ENCODE measurements around the gene DDA1.

The DDA1 gene

GRCh38 chr19:17335575-17335974, 26.2 kb downstream of the DDA1 start:
- no peaks in the 10 kb centered on the region for H3K36me3 ChIP-seq (replicated peaks; ENCODE audit: insufficient read depth, low read length)
- peaks cover 18% of the 10 kb centered on the region for H3F3A ChIP-seq (ENCODE audit: insufficient read depth, low read length)
- TF ChIP-seq, protein P1, sequence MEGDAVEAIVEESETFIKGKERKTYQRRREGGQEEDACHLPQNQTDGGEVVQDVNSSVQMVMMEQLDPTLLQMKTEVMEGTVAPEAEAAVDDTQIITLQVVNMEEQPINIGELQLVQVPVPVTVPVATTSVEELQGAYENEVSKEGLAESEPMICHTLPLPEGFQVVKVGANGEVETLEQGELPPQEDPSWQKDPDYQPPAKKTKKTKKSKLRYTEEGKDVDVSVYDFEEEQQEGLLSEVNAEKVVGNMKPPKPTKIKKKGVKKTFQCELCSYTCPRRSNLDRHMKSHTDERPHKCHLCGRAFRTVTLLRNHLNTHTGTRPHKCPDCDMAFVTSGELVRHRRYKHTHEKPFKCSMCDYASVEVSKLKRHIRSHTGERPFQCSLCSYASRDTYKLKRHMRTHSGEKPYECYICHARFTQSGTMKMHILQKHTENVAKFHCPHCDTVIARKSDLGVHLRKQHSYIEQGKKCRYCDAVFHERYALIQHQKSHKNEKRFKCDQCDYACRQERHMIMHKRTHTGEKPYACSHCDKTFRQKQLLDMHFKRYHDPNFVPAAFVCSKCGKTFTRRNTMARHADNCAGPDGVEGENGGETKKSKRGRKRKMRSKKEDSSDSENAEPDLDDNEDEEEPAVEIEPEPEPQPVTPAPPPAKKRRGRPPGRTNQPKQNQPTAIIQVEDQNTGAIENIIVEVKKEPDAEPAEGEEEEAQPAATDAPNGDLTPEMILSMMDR (IDR thresholded peaks at IDR 0.05; ENCODE audit: low read length), result no peak
- TF ChIP-seq EZH2phosphoT487 (IDR thresholded peaks at IDR 0.05; ENCODE audit: low read length) (no peak), EZH2 (optimal IDR thresholded peaks at IDR 0.05; ENCODE audit: low read depth, low read length) (no peak)
- no peaks in the 10 kb centered on the region for H3K9me2 ChIP-seq (replicated peaks; ENCODE audit: insufficient read depth, low read length)
- no peak overlapping the region for H3K27ac ChIP-seq (ENCODE audit: low read length)
- no peak for DNase-seq
- peaks cover 8% of the 10 kb centered on the region for H3K27me3 ChIP-seq (replicated peaks; ENCODE audit: insufficient read depth, low read length)
- H3K79me2 ChIP-seq (ENCODE audit: low read length), result peaks cover 12% of the 10 kb centered on the region
- peaks cover 10% of the 10 kb centered on the region for H3K4me1 ChIP-seq (ENCODE audit: low read length)
- H3K4me3 ChIP-seq (ENCODE audit: low read length), result no peak overlapping the region
- no peak overlapping the region for H2AFZ ChIP-seq (ENCODE audit: low read length)
- H3K4me2 ChIP-seq (ENCODE audit: low read depth, low read length), result no peak overlapping the region; the same call in 1 of the 2 replicates
- H3K9ac ChIP-seq (ENCODE audit: low read length), result no peak overlapping the region
- H3K9me3 ChIP-seq (replicated peaks; ENCODE audit: insufficient read depth, low read length), result no peaks in the 10 kb centered on the region
- no peaks in the 10 kb centered on the region for H4K20me1 ChIP-seq (ENCODE audit: insufficient read depth, low read length)

DNA sequence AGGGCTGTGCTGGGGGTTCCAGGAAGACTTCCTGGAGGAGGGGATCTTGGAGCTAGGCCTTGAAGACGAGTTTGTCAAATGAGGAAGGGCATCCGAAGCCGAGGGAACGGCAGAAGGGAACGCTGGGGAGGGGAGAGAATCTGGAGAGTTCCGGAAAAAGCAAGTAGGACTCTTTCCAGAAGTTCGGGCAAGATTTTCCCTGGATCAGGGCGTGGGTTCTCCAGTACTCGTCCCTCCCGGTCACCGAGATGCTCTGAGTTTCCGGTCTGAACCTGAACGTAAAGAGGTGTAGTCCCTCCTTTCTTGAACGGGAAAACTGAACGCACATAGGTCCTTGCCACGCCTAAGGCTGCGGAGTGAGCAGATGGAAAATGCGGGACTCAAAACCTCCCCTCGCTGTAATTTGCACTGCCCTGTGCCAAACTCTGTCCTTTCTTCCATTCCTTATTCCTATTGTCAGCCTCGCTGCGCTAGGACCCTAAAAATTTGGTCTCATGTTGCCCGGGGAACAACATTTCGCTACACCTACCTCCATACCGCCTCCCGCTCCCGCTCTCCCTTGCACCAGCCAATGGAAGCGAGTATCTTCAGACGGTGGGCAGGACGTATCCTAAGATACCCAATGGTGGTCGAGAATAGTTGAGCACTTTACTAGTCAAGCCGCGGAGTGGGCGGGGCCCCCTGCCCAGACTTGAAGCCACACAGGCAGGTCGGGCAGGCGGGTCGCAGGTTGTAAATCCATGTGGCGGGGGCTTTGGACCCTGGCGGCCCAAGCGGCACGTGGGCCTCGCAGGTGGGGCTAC, 27.7 kb downstream of the DDA1 start, which contains the start of gene GTPBP3:
GTPBP3 (plus strand) TSS at position 682 of the 803 bp plus-strand sequence; CDS start at position 741, 59 bp downstream.
- peak within 1 kb of the TSS; percentile 91 for H2AFZ ChIP-seq (ENCODE audit: low read length)
- H3K9me2 ChIP-seq (replicated peaks; ENCODE audit: insufficient read depth, low read length), result no peaks in the 10 kb centered on the region
- H3K4me2 ChIP-seq (ENCODE audit: low read depth, low read length), result peak within 1 kb of the TSS; percentile 97
- DNase-seq, result peak; percentile 99
- no peaks in the 10 kb centered on the region for H3K9me3 ChIP-seq (replicated peaks; ENCODE audit: insufficient read depth, low read length)
- peaks cover 18% of the 10 kb centered on the region for H3F3A ChIP-seq (ENCODE audit: insufficient read depth, low read length)
- peaks cover 12% of the 10 kb centered on the region for H3K79me2 ChIP-seq (ENCODE audit: low read length)
- no peaks in the 10 kb centered on the region for H4K20me1 ChIP-seq (ENCODE audit: insufficient read depth, low read length)
- H3K9ac ChIP-seq (ENCODE audit: low read length), result peak within 1 kb of the TSS; percentile 84
- no peaks in the 10 kb centered on the region for H3K36me3 ChIP-seq (replicated peaks; ENCODE audit: insufficient read depth, low read length)
- peak within 1 kb of the TSS; percentile 81 for H3K27ac ChIP-seq (ENCODE audit: low read length)
- peak within 1 kb of the TSS; percentile 84 for H3K4me3 ChIP-seq (ENCODE audit: low read length)
- TF ChIP-seq EZH2 (optimal IDR thresholded peaks at IDR 0.05; ENCODE audit: low read depth, low read length) (no peak), EZH2phosphoT487 (IDR thresholded peaks at IDR 0.05; ENCODE audit: low read length) (no peak)
- TF ChIP-seq, protein P1 (IDR thresholded peaks at IDR 0.05; ENCODE audit: low read length), result no peak
- H3K27me3 ChIP-seq (replicated peaks; ENCODE audit: insufficient read depth, low read length), result no peaks in the 10 kb centered on the region
- H3K4me1 ChIP-seq (ENCODE audit: low read length), result peaks cover 10% of the 10 kb centered on the region

- Histone ChIP-seq H3K36me3 (replicated peaks; ENCODE audit: insufficient read depth, low read length) (no peaks in the 10 kb centered on the region), H4K20me1 (ENCODE audit: insufficient read depth, low read length) (no peaks in the 10 kb centered on the region), H3K9me3 (replicated peaks; ENCODE audit: insufficient read depth, low read length) (no peaks in the 10 kb centered on the region), H3K4me2 (ENCODE audit: low read depth, low read length) (peak overlapping the region; percentile 97), H3K4me1 (ENCODE audit: low read length) (peaks cover 10% of the 10 kb centered on the region), H2AFZ (ENCODE audit: low read length) (peak overlapping the region; percentile 77), H3K9me2 (replicated peaks; ENCODE audit: insufficient read depth, low read length) (no peaks in the 10 kb centered on the region), H3F3A (ENCODE audit: insufficient read depth, low read length) (peaks cover 18% of the 10 kb centered on the region), H3K27me3 (replicated peaks; ENCODE audit: insufficient read depth, low read length) (no peaks in the 10 kb centered on the region), H3K4me3 (ENCODE audit: low read length) (peak overlapping the region; percentile 83), H3K27ac (ENCODE audit: low read length) (peak overlapping the region; percentile 39; the same call in 1 of the 2 replicates), H3K9ac (ENCODE audit: low read length) (peak overlapping the region; percentile 84), H3K79me2 (ENCODE audit: low read length) (peaks cover 12% of the 10 kb centered on the region)
- DNase-seq, result peak; percentile 69
- TF ChIP-seq EZH2 (optimal IDR thresholded peaks at IDR 0.05; ENCODE audit: low read depth, low read length) (no peak), EZH2phosphoT487 (IDR thresholded peaks at IDR 0.05; ENCODE audit: low read length) (no peak)
- TF ChIP-seq, protein P1 (IDR thresholded peaks at IDR 0.05; ENCODE audit: low read length), result no peak
Observed at GRCh38 chr19:17337675-17338432, 28.5 kb downstream of the DDA1 start.
